ENCODE results near the gene ADGRV1. TPM values are rescaled to one million over a fixed set of nuclear protein-coding genes. Genes with fewer than 3 reads are reported as not detected.

ADGRV1 gene
- total RNA-seq, 2 experiments from 2014 or later: not detected

- H3K36me3 ChIP-seq (ENCODE audit: insufficient read depth, low read length): no peaks in the 10 kb centered on the region
These were observed 567.3 kb downstream of the ADGRV1 start for GRCh38 chr5:91125916-91126315.

GRCh38 chr5:91126448-91126847, 567.9 kb downstream of the ADGRV1 start:
- intact Hi-C loops (cut with micrococcal nuclease; ENCODE audit: unreplicated experiment): no loop called here
- no peak overlapping the region for H3K4me3 ChIP-seq (ENCODE audit: low read depth, low read length, poor library complexity, severe bottlenecking)
- no peaks in the 10 kb centered on the region for H4K20me1 ChIP-seq (ENCODE audit: insufficient read depth, low read length)
- ChIA-PET CTCF (ENCODE audit: unreplicated experiment) (no interaction called here), POLR2A (no interaction called here)
- BruUV-seq (replicated peaks): no TSS peak
- no peaks in the 10 kb centered on the region for H3K79me2 ChIP-seq (ENCODE audit: insufficient read depth, low read depth, low read length)
- TF ChIP-seq CTCF (conservative IDR thresholded peaks at IDR 0.05; ENCODE audit: low read length): no peak
- no peak for TF ChIP-seq EZH2phosphoT487 (IDR thresholded peaks at IDR 0.05; ENCODE audit: borderline replicate concordance, low read depth, low read length)
- H3K9me2 ChIP-seq (ENCODE audit: insufficient read depth, low read length): no peaks in the 10 kb centered on the region
- no peak overlapping the region for H3K4me2 ChIP-seq (ENCODE audit: low read length)
- H3K4me1 ChIP-seq (ENCODE audit: insufficient read depth, low read length, poor library complexity, severe bottlenecking): no peaks in the 10 kb centered on the region
- H3K9me3 ChIP-seq (ENCODE audit: low read length): no peaks in the 10 kb centered on the region
- no peak overlapping the region for H2AFZ ChIP-seq (ENCODE audit: low read length)
- no peak for DNase-seq (ENCODE audit: low spot score)
- no peak overlapping the region for H3K27ac ChIP-seq (ENCODE audit: low read depth, low read length, poor library complexity, severe bottlenecking)
- H3K36me3 ChIP-seq (ENCODE audit: insufficient read depth, low read length): no peaks in the 10 kb centered on the region

More at GRCh38 chr5:91125916-91126315, 567.3 kb downstream of the ADGRV1 start:
- Histone ChIP-seq H3K4me1 (ENCODE audit: insufficient read depth, low read length, poor library complexity, severe bottlenecking) (no peaks in the 10 kb centered on the region), H3K79me2 (ENCODE audit: insufficient read depth, low read depth, low read length) (no peaks in the 10 kb centered on the region), H3K4me3 (ENCODE audit: low read depth, low read length, poor library complexity, severe bottlenecking) (no peak overlapping the region), H3K9me2 (ENCODE audit: insufficient read depth, low read length) (no peaks in the 10 kb centered on the region), H3K27ac (ENCODE audit: low read depth, low read length, poor library complexity, severe bottlenecking) (no peak overlapping the region), H3K9me3 (ENCODE audit: low read length) (no peaks in the 10 kb centered on the region), H3K4me2 (ENCODE audit: low read length) (no peak overlapping the region), H4K20me1 (ENCODE audit: insufficient read depth, low read length) (no peaks in the 10 kb centered on the region), H2AFZ (ENCODE audit: low read length) (no peak overlapping the region)
- no peak for DNase-seq (ENCODE audit: low spot score)
- BruUV-seq (replicated peaks): no TSS peak
- TF ChIP-seq CTCF (conservative IDR thresholded peaks at IDR 0.05; ENCODE audit: low read length): no peak
- no peak for TF ChIP-seq EZH2phosphoT487 (IDR thresholded peaks at IDR 0.05; ENCODE audit: borderline replicate concordance, low read depth, low read length)
- POLR2A ChIA-PET: interaction anchor here (0.9 kb wide), 1 partner anchor 62 kb away, joined by 3 read pairs; no protein-coding TSS in a partner anchor
- intact Hi-C loops (cut with micrococcal nuclease; ENCODE audit: unreplicated experiment): no loop called here
- CTCF ChIA-PET (ENCODE audit: unreplicated experiment): no interaction called here

- POLR2A ChIA-PET: interaction anchor here (0.6 to 0.8 kb wide), 4 partner anchors 16 to 428 kb away, joined by 3 to 6 read pairs (median 4); no protein-coding TSS in a partner anchor
- DNase-seq (ENCODE audit: low spot score): no peak
- no peaks in the 10 kb centered on the region for H3K9me2 ChIP-seq (ENCODE audit: insufficient read depth, low read length)
- H3K27ac ChIP-seq (ENCODE audit: low read depth, low read length, poor library complexity, severe bottlenecking): no peak overlapping the region
- no TSS peak for BruUV-seq (replicated peaks)
- H3K4me1 ChIP-seq (ENCODE audit: insufficient read depth, low read length, poor library complexity, severe bottlenecking): no peaks in the 10 kb centered on the region
- intact Hi-C loops (cut with micrococcal nuclease; ENCODE audit: unreplicated experiment): no loop called here
- H3K4me3 ChIP-seq (ENCODE audit: low read depth, low read length, poor library complexity, severe bottlenecking): no peak overlapping the region
- H3K9me3 ChIP-seq (ENCODE audit: low read length): no peaks in the 10 kb centered on the region
- TF ChIP-seq CTCF (conservative IDR thresholded peaks at IDR 0.05; ENCODE audit: low read length) (no peak), EZH2phosphoT487 (IDR thresholded peaks at IDR 0.05; ENCODE audit: borderline replicate concordance, low read depth, low read length) (no peak)
- no peaks in the 10 kb centered on the region for H3K79me2 ChIP-seq (ENCODE audit: insufficient read depth, low read depth, low read length)
- H4K20me1 ChIP-seq (ENCODE audit: insufficient read depth, low read length): no peaks in the 10 kb centered on the region
- CTCF ChIA-PET (ENCODE audit: unreplicated experiment): no interaction called here
- H2AFZ ChIP-seq (ENCODE audit: low read length): no peak overlapping the region
- H3K36me3 ChIP-seq (ENCODE audit: insufficient read depth, low read length): no peaks in the 10 kb centered on the region
- no peak overlapping the region for H3K4me2 ChIP-seq (ENCODE audit: low read length)
These were observed 568.3 kb downstream of the ADGRV1 start for GRCh38 chr5:91126888-91127287.
